Right kidney (tissue), 1 donor: ENCODE data around the gene RETREG3.
"Not testable (repeated sequence)": the region's sequence is repeated elsewhere in the genome, so short reads cannot be mapped to it uniquely, and the experiment has no call there.

Source experiments
- DNase-seq: peaks from one replicate; pipeline ENCODE4 v3.0.0-alpha.2; 2016

Gene RETREG3

DNA sequence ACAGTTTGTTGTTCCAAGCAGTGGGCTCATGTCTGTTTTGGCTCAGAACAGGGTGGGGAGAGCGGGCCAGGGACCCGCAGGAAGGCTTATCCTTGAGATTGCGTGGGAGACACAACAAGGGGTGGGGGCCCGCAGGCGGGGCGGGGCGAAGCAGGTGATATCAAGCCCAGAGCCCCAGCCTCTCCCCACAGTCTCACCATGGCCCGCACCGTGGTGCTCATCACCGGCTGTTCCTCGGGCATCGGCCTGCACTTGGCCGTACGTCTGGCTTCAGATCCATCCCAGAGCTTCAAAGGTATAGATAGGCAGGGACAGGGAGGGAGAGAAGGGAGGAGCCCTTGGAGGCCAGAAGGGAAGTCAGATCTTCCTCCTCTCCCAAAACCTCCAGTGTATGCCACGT lies 56.4 kb downstream of the RETREG3 start, which contains the start of gene HSD17B1:
Gene HSD17B1, plus strand, starts transcription at position 188 of the 400 bp plus-strand sequence. Its CDS starts 11 bp downstream, at position 199.
- DNase-seq = not testable (repeated sequence)

DNA sequence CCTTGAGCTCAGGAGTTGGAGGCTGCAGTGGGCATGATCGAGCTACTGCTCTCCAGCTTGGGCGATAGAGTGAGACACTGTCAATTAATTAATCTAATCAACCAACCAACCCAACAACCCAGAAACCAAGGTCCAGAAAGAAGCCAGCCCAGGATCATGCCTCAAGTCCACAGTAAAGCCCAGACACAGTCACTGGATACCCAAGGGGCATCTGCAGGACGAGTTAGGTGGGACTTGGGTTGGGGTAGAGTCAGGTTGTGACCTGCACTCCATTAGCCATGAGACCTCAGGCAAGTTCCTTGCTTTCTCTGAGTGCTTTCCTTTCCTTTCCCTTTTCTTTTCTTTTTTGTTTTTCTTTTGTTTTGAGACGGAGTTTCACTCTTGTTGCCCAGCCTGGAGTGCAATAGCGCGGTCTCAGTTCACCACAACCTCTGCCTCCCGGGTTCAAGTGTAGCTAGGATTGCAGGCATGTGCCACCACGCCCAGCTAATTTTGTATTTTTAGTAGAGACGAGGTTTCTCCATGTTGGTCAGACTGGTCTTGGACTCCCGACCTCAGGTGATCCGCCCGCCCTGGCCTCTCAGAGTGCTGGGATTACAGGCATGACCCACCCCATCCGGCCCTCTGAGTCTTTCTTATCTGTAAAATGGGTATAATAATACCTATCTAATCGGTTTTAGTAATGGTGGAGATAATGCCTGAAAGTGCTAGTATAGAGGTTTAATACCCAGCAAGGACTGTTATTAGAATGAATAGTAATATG lies 60.0 kb downstream of the RETREG3 start:
- DNase-seq = no peak

DNA sequence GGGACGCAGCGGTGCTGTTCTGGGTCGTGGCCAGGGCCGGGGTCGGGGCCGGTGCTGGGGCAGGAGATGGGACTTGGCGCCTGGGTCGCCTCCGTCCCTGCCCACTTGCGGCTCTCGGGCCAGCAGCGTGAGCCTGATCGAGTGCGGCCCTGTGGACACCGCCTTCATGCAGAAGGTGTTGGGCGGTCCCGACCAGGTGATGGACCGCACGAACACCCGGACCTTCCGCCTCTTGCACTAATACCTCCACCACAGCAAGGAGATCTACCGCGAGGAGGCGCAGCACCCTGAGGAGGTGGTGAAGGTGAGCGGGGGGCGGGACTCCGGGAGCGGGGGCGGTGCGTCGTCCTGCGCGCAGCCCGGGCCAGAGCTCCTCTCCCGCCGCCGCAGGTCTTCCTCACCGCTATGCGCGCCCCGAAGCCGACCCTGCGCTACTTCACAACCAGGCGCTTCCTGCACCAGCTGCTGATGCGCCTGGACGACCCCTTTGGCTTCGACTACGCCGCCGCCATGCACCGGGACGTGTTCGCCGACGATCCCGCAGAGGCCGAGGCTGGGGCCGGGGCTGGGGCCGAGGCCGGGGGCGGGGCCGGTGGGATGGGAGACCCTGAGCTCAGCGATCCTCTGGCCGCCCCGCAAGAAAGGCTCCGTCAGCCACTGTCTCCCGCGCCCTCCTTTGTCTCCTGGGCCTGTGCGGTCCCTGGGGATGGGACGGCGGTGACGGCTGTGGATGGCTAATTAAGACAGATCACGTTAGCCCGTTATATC lies 60.9 kb downstream of the RETREG3 start:
- peak; percentile 81 for DNase-seq

DNA sequence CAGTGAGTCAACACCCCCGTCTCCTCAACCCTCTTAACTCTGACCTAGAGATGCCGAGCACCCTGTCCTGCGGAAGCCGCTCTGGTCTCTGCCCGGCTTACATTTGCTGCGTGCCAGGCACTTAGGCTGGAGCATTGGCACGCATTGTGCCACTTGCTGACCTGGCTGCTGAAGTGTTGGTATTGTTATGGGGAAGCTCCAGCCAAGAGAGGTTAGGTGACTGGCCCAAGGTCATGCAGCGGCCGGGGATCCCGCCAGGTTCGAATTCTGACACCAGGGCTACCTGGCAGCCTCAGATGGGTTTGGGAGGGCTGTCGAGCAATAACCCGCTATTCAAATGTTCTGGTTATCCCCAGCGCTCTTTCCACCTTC lies 61.5 kb downstream of the RETREG3 start:
- DNase-seq = no peak

DNA sequence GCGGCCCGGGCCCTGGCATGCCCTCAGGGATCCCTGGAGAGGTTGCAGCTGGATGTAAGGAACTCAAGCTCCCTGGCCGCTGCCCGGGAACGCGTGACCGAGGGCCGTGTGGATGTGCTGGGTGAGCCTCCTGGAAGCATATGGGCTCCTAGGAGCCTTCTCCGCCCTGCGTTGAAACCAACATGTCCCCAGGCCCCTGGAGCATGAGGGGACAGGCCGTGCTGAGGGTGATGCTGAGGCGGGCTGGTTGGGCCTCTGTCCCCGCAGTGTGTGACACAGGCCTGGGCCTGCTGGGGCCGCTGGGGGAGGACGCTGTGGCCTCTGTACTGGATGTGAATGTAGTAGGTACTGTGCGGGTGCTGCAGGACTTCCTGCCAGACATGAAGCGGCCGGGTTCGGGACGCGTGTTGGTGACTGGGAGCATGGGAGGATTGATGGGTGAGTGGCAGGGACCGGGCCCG lies 62.1 kb downstream of the RETREG3 start:
- DNase-seq = no peak

DNA sequence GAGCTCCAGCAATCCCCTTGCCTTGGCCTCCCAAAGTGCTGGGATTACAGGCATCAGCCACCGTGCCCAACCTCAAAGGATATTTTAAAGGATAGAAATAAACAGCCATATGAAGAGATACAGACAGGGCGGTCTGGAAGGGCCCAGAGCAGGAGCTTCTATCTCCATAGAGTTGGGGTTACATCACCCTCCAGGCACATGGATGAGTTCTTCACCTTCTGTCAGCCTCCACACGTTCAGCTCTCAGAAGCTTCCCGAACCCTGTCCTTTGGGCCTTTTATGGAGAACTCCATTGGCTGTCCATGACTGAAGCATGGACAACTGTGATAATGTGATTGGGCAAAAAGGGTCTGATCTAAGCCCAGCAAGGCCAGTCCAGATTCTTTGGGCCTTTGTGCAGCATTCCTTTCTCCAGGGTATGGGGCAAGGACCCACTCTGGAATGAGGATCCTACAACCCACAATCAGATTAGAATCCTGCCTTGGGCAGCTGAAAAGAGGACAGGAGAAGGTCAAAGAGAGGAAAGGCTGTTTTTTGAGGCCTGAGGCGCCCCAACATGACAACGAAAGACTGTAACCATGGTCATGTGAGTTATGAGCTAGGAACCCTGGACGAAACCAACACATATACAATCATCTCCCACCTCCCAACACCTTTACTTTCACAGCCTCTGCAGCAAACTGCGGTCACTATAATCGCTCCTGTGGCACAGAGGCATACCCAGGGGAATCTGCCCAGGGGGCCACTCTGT lies 63.2 kb downstream of the RETREG3 start:
- DNase-seq = not testable (repeated sequence)

DNA sequence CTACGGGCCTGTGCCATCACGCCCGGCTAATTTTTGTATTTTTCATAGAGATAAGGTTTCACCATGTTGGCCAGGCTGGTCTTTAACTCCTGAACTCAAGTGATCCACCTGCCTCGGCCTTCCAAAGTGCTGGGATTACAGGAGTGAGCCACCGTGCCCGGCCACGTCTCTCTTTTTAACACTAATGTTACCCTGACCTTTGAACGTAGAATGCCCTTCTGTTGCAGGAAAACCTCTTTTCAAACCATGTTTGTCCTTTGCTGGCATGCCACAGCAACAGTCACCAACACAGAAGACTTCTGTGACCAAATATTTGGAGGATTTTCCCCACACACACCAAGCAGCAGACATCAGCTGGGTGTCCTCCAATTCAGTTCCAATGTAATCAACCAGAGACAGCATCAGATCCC lies 64.3 kb downstream of the RETREG3 start:
- DNase-seq = no peak

DNA sequence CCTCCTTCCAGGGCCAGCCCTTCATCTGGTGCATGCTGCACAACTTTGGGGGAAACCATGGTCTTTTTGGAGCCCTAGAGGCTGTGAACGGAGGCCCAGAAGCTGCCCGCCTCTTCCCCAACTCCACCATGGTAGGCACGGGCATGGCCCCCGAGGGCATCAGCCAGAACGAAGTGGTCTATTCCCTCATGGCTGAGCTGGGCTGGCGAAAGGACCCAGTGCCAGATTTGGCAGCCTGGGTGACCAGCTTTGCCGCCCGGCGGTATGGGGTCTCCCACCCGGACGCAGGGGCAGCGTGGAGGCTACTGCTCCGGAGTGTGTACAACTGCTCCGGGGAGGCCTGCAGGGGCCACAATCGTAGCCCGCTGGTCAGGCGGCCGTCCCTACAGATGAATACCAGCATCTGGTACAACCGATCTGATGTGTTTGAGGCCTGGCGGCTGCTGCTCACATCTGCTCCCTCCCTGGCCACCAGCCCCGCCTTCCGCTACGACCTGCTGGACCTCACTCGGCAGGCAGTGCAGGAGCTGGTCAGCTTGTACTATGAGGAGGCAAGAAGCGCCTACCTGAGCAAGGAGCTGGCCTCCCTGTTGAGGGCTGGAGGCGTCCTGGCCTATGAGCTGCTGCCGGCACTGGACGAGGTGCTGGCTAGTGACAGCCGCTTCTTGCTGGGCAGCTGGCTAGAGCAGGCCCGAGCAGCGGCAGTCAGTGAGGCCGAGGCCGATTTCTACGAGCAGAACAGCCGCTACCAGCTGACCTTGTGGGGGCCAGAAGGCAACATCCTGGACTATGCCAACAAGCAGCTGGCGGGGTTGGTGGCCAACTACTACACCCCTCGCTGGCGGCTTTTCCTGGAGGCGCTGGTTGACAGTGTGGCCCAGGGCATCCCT lies 65.7 kb downstream of the RETREG3 start:
- DNase-seq = no peak

DNA sequence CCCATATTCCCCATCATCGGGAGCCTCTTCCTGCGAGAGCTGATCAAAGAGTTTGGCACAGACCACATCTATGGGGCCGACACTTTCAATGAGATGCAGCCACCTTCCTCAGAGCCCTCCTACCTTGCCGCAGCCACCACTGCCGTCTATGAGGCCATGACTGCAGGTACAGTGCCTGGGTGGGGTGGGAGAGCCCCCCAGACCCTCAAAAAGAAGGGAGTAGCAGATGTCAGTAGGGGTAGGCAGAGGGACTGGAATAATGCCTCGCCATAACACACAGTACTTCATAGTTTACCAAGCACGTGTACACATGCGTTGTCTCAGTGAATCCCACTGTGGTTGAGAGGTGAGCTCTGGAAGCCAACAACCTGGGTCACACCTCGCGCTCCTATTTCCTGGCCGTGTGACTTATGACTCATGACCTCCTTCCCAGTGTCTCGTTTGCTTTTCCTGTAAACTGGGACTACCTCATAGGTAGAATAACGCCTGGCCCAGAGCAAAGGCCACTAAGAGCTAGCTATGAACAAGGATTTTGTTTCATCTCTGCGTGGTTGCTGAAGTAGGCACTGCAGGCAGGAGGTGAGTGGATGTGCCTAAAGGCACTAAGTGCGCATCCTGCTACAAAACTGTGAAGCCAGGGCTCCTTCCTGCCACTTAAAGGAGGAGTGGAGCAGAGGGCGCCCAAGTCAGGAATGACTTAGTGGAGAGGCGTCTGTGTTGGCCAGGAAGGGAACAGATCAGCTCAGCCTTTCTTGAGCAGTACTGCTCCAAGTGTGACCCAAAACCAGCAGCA lies 67.9 kb downstream of the RETREG3 start:
- no peak for DNase-seq

DNA sequence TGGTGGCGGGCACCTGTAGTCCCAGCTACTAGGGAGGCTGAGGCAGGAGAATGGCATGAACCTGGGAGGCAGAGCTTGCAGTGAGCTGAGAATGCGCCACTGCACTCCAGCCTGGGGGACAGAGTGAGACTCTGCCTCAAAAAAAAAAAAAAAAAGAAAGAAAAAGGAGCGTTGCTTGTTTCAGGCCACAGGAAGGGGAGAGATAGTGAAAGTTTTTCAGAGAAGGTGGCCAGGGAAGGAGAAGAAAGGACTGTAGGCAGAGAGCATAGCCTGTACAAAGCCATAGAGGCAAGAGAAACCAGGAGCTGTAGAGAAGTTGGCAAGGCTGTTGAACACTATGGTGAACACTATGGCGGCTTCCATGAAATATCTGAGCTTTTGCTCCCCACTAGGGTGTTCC lies 68.6 kb downstream of the RETREG3 start:
- not testable (repeated sequence) for DNase-seq

DNA sequence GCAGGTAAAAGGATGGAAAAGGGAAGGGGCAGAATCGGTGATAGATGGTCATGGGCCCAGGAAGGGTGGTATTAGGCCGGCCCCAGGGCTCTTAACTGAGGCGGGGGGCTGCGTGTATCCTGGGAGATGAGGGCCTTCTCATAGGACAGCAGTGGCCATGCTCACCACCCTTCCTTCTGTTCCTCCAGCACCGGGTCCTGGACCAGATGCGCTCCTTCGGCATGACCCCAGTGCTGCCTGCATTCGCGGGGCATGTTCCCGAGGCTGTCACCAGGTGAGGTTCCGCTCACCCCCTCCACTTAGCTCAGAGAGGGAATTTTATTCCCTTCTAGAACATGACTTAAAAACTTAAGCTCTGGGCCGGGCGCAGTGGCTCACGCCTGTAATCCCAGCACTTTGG lies 70.7 kb downstream of the RETREG3 start:
- no peak for DNase-seq

DNA sequence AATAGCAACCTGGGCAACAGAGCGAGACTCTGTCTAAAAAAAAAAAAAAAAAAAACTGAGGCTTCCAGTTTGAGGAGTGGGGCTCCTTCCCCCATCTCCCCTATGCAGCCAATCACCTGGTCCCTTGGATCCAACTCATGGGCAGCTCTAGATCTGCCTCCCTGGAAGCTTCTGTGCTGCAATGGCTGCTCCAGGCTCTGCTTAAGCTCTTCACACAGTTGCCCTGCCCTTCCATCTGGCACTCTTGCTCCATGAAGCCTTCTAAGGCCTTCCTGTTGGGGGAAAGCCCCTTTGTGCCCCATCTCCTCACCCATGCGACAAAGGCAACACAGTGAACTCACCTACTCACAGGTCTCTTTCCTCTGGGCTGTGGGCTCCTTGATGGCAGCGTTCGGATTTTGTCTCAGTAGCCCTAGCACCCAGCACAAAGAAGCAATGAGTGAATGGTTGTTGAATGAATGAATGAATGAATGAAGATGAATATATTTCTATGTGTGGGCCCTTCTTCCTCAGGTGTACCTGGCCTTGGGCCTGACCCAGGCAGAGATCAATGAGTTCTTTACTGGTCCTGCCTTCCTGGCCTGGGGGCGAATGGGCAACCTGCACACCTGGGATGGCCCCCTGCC lies 71.2 kb downstream of the RETREG3 start:
- DNase-seq = no peak

DNA sequence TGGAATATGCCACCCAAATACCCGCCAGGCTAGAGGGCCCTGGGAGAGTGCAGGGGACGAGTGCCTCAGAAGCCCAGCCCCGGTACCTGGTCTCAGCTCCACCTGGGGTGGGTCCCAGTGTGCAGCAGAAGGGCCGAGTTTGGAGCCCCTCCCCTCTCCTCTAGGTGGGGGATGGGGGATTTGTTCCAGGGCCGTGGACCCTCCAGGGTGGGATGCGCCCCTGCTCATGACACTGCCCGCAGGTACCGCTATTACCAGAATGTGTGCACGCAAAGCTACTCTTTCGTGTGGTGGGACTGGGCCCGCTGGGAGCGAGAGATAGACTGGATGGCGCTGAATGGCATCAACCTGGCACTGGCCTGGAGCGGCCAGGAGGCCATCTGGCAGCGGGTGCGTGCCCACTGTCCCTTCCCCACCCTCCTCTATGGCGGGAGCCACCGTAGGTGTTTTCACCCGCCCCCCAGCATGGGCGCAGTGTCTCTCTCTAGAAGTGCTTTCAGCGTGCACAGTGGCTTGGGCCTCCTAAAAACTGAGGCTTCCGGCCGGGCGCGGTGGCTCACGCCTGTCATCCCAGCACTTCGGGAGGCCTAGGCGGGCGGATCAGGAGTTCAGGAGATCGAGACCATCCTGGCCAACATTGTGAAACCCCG lies 71.9 kb downstream of the RETREG3 start:
- no peak for DNase-seq

DNA sequence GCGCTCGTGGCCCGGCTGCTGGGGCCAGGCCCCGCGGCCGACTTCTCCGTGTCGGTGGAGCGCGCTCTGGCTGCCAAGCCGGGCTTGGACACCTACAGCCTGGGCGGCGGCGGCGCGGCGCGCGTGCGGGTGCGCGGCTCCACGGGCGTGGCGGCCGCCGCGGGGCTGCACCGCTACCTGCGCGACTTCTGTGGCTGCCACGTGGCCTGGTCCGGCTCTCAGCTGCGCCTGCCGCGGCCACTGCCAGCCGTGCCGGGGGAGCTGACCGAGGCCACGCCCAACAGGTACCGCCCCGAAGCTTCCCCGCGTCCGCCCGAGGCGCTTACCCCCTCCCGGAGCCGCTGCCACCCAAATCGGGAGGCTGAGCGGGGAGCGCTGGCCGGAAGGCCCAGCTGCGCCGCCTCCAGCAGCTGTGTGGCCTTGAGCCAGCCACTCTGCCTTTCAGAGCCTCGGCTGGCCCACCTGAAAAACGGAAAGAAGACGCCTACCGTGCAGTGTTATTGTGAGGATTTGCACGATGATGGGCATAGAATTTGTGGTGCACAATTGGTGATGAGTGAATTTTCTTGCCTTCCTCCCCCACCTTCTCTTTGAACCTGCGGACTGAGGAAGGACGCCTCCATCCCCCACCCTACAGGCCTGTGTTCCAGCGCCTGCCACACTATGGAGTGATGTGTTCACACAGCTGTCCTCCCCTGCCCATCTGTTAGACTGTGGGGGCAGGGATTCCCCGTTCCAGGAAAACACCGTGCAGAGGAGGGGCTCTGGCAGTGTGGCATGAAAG lies 72.6 kb downstream of the RETREG3 start:
- peak; percentile 68 for DNase-seq

DNA sequence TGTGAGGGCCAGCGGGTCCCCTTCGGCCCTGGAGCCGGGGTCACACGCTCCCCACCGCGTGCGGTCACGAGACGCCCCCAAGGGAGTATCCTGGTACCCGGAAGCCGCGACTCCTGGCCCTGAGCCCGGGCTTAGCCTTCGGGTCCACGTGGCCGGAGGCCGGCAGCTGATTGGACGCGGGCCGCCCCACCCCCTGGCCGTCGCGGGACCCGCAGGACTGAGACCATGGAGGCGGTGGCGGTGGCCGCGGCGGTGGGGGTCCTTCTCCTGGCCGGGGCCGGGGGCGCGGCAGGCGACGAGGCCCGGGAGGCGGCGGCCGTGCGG lies 73.2 kb downstream of the RETREG3 start, which contains the start of gene NAGLU:
Gene NAGLU, plus strand, starts transcription at position 194 of the 324 bp plus-strand sequence. Its CDS starts 32 bp downstream, at position 226.
- peak; percentile 78 for DNase-seq

DNA sequence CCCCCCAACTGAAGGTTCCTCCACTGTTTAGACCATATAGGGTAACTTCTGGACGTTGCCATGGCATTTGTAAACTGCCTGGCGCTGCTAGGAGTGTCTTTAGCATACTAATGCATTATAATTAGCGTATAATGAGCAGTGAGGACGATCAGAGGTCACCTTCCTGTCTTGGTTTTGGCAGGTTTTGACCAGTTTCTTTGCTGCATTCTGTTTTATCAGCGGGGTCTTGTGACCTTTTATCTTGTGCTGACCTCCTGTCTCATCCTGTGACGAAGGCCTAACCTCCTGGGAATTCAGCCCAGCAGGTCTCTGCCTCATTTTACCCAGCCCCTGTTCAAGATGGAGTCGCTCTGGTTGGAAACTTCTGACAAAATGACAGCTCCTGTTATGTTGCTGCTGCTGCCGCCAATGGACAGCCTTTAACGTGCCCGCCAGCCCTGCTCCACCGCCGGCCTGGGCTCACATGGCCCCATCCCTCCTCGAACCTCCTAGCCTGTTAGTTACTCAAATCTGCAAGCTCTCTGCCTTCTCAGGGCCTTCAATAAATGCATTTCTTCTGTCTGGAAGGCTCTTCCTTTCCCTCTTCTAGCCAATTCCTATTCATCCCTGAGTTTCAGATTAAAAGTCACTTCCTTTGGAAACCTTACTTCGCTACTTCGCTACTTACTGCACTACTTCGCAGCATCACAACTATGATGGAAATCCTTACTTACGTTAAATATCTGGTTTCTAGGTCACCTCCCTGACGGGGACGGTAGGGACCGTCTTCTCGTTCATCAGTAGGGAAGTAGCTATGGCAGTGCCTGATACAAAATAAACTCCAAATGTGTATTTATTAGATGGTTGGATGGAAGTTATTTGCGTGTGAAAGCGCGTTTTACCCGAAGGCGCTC lies 73.8 kb downstream of the RETREG3 start:
- no peak for DNase-seq

DNA sequence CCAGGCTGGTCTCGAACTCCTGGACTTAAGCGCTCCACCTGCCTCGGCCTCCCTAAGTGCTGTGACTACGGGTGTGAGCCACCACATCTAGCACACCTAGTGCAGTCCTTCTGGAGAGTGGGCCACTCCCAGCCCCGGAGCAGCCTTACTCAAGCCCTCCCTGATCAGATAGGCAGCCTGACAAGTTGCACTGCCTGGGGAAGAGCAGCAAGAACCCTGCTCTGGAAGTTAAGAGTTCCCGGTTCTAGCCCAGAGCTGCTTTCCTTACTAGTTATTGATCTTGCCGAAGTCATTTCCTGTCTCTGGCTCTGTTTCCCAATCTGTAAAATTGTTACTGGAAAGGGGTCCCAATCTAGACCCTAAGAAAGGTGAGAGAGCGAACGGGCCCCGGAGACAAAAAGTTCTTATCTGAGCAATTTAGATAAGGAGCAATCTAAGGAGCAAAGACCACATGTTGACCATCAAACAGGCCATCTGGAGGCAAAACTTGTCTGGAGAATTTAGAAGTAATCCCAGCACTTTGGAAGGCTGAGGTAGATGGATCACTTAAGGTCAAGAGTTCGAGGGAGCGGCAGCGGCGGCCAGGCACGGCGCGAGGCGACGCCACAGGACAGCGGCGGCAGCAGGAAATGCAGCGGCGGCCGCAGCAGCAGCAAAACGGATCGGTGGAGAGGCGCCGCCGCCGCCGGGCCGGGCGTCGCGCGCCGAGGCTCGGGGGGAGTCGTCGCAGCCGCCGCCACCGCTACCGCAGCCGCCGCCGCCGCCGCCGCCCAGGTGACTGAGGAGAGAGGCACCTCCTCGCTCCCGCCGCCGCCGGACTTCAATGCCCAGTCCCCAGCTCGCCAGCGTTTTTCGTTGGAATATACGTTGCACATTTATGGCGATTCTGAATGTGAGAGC lies 77.5 kb downstream of the RETREG3 start:
- DNase-seq = peak; percentile 70
